A549 (cell line): ENCODE data around the gene INPPL1. TPM values are rescaled to one million over a fixed set of nuclear protein-coding genes. Genes with fewer than 3 reads are reported as not detected.
"Not testable (repeated sequence)": the region's sequence is repeated elsewhere in the genome, so short reads cannot be mapped to it uniquely, and the experiment has no call there.

ENCODE experiments used
- ATAC-seq, 2 experiments: fragments of 200-7000 bp in 1 of 2; fragments of >200 bp in 1 of 2; cut with Nextera tagmentation in 1 of 2; cut with Tn5 transposase in 1 of 2; 3 replicates each; pipeline versions ENCODE4 v1.8.0 to v1.9.1; 2018 to 2020; ENCODE audit warnings: mild to moderate bottlenecking in 1 of 2, moderate library complexity in 1 of 2
- CTCF ChIA-PET: fragments of 300-600 bp; sonication (Branson Sonifier 250); formaldehyde crosslinking; extraction: SDS; loops from one replicate; lab custom pipeline; 2021; ENCODE audit warnings: antibody characterized with exemption, inconsistent platforms; lab: Yijun Ruan, JAX
- POLR2A ChIA-PET: fragments of 350-600 bp; formaldehyde crosslinking; extraction: SDS; loops from one replicate; lab custom pipeline; 2021; ENCODE audit warnings: antibody characterized with exemption, inconsistent platforms; lab: Yijun Ruan, JAX
- DNase-seq, 2 experiments: peaks; one replicate each; pipeline versions ENCODE4 v3.0.0 to v3.0.0-alpha.2; 2011 to 2016; ENCODE audit warnings: low read depth in 1 of 2, low spot score in 1 of 2
- FAIRE-seq: peaks from 2 replicates; lab custom pipeline; 2011; peaks lifted over from hg19 to GRCh38; lab: Jason Lieb, UNC
- H3K27ac ChIP-seq, 2 experiments: fragments of >200 bp; sonication (Bioruptor Twin); formaldehyde crosslinking; 3 replicates each; pipeline ENCODE4 v1.5.1; 2016 to 2017
- H3K4me1 ChIP-seq: fragments of >200 bp; sonication (Bioruptor Twin); formaldehyde crosslinking; 3 replicates; pipeline ENCODE4 v1.6.1; 2016
- H3K4me2 ChIP-seq: fragments of >200 bp; sonication (Bioruptor Twin); formaldehyde crosslinking; 3 replicates; pipeline ENCODE4 v1.6.1; 2016
- H3K4me3 ChIP-seq: fragments of >200 bp; sonication (Bioruptor Twin); formaldehyde crosslinking; 3 replicates; pipeline ENCODE4 v1.5.1; 2016
- H3K9me3 ChIP-seq: fragments of >200 bp; sonication (Bioruptor Twin); formaldehyde crosslinking; 3 replicates; pipeline ENCODE4 v1.6.1; 2016
- CBX2 ChIP-seq: fragments of 200-600 bp; sonication (generic); IDR thresholded peaks from 2 replicates; pipeline ENCODE4 v1.6.1; 2016; ENCODE audit warnings: low read depth, mild to moderate bottlenecking, borderline replicate concordance
- CBX8 ChIP-seq: fragments of 200-600 bp; sonication (generic); IDR thresholded peaks from 2 replicates; pipeline ENCODE4 v1.6.1; 2016
- CEBPB ChIP-seq, 2 experiments: fragments of >200 bp in 1 of 2; sonication (Bioruptor Twin) in 1 of 2; formaldehyde crosslinking in 1 of 2; IDR thresholded peaks; 2 replicates each; pipeline ENCODE4 v1.6.1; 2012 to 2016
- CHD4 ChIP-seq: fragments of 200-600 bp; sonication (generic); IDR thresholded peaks from 2 replicates; pipeline ENCODE4 v1.6.1; 2016; ENCODE audit warnings: antibody characterized with exemption, mild to moderate bottlenecking, borderline replicate concordance
- CTCF ChIP-seq: fragments of >200 bp; sonication (Bioruptor Twin); formaldehyde crosslinking; IDR thresholded peaks from 3 replicates; pipeline ENCODE4 v1.5.1; 2016
- EHF ChIP-seq: fragments of 250-450 bp; sonication (Bioruptor Pico); IDR thresholded peaks from 2 replicates; pipeline ENCODE4 v1.5.0; 2020; ENCODE audit warnings: mild to moderate bottlenecking
- EP300 ChIP-seq, 2 experiments: fragments of >200 bp; sonication (Bioruptor Twin); formaldehyde crosslinking; IDR thresholded peaks; 2 replicates in 1 of 2; 3 replicates in 1 of 2; pipeline ENCODE4 v1.6.1; 2016 to 2017
- FOSB ChIP-seq: fragments of 250-450 bp; sonication (Bioruptor Pico); IDR thresholded peaks from 2 replicates; pipeline ENCODE4 v1.5.0; 2020; ENCODE audit warnings: mild to moderate bottlenecking, moderate library complexity
- GATA3 ChIP-seq: IDR thresholded peaks from 2 replicates; pipeline ENCODE4 v1.6.1; 2012; ENCODE audit warnings: borderline replicate concordance
- HDAC2 ChIP-seq: fragments of 200-600 bp; sonication (generic); IDR thresholded peaks from 2 replicates; pipeline ENCODE4 v1.6.1; 2016
- HEYL ChIP-seq: fragments of 250-450 bp; sonication (Bioruptor Pico); IDR thresholded peaks from 2 replicates; pipeline ENCODE4 v1.8.0; 2021; ENCODE audit warnings: mild to moderate bottlenecking, moderate library complexity
- HOXB13 ChIP-seq: fragments of 250-450 bp; sonication (Bioruptor Pico); IDR thresholded peaks from 2 replicates; pipeline ENCODE4 v1.5.0; 2020; ENCODE audit warnings: low read depth, mild to moderate bottlenecking, moderate library complexity
- JUN ChIP-seq, 2 experiments: fragments of >200 bp; sonication (Bioruptor Twin); formaldehyde crosslinking; IDR thresholded peaks; 2 replicates in 1 of 2; 3 replicates in 1 of 2; pipeline ENCODE4 v1.6.1; 2016 to 2017
- JUNB ChIP-seq: fragments of >200 bp; sonication (Bioruptor Twin); formaldehyde crosslinking; IDR thresholded peaks from 2 replicates; pipeline ENCODE4 v1.6.1; 2016
- KDM5A ChIP-seq: fragments of 200-600 bp; sonication (generic); IDR thresholded peaks from 2 replicates; pipeline ENCODE4 v1.6.1; 2016; ENCODE audit warnings: antibody characterized with exemption, mild to moderate bottlenecking
- NPAS2 ChIP-seq: fragments of 250-450 bp; sonication (Bioruptor Pico); IDR thresholded peaks from 2 replicates; pipeline ENCODE4 v1.8.0; 2022; ENCODE audit warnings: mild to moderate bottlenecking, moderate library complexity, borderline replicate concordance
- PHF8 ChIP-seq: fragments of 200-600 bp; sonication (generic); IDR thresholded peaks from 2 replicates; pipeline ENCODE4 v1.6.1; 2016; ENCODE audit warnings: low read depth, mild to moderate bottlenecking, antibody characterized with exemption, moderate library complexity, borderline replicate concordance
- POLR2AphosphoS2 ChIP-seq: conservative IDR thresholded peaks from 2 replicates; pipeline ENCODE4 v1.6.1; 2012; ENCODE audit warnings: low read length, improper control_type of control experiment, inconsistent platforms
- RCOR1 ChIP-seq: fragments of 150-350 bp; IDR thresholded peaks from 2 replicates; pipeline ENCODE4 v1.6.1; 2014; ENCODE audit warnings: antibody characterized with exemption, low read length, low read depth
- SMC3 ChIP-seq: fragments of >200 bp; sonication (Bioruptor Twin); formaldehyde crosslinking; IDR thresholded peaks from 3 replicates; pipeline ENCODE4 v1.6.1; 2018; ENCODE audit warnings: inconsistent platforms
- TFCP2L1 ChIP-seq: fragments of 250-450 bp; sonication (Bioruptor Pico); IDR thresholded peaks from 2 replicates; pipeline ENCODE4 v1.5.0; 2021; ENCODE audit warnings: mild to moderate bottlenecking
- ZNF302 ChIP-seq: fragments of 250-450 bp; sonication (Bioruptor Pico); IDR thresholded peaks from 2 replicates; pipeline ENCODE4 v1.9.0; 2021; ENCODE audit warnings: inconsistent platforms, mild to moderate bottlenecking, moderate library complexity
- WGBS: methylation state at CpG from one replicate; pipeline ENCODE4 v1.1.6; 2017; ENCODE audit errors: missing lambda C conversion rate; 5-methylcytosine and 5-hydroxymethylcytosine counted together
- polyA plus RNA-seq, 4 experiments: library from polyadenylated mRNA; depleted of rRNA in 3 of 4; stranded (reverse); fragments of >200 nt; fragmentation: RNase III in 1 of 4; extraction: RNeasy Plus Mini Kit Qiagen cat#74134 plus additional on column Dnase treatment in 1 of 4; gene quantifications; 2 replicates in 3 of 4; 3 replicates in 1 of 4; pipeline ENCODE4 v1.2.3, GENCODE V29; 2011 to 2017

The INPPL1 gene
- polyA plus RNA-seq, 2 of the 4 experiments (the other 2 are of a cell fraction) = 67.4 to 103 TPM

GRCh38 chr11:72195518-72196270 is 28.9 kb upstream of the INPPL1 start:
- ChIA-PET CTCF (interaction anchor here (8.9 kb wide), 1 partner anchor 11 kb away, joined by 61 read pairs; no protein-coding TSS in a partner anchor), POLR2A (no interaction called here)
- WGBS = 78% methylated on average over 12 of the region's 12 CpGs

GRCh38 chr11:72201445-72201844 is 23.1 kb upstream of the INPPL1 start:
- DNase-seq, POLR2A ChIA-PET, CTCF ChIA-PET, H3K27ac ChIP-seq, H3K4me1 ChIP-seq, ATAC-seq, H3K4me3 ChIP-seq, H3K4me2 ChIP-seq, H3K9me3 ChIP-seq: not testable (repeated sequence)
- FAIRE-seq = peak; percentile 99
- WGBS = 92% methylated on average over 43 of the region's 43 CpGs

More at GRCh38 chr11:72195518-72196270, 28.9 kb upstream of the INPPL1 start:
- ATAC-seq (no peak), FAIRE-seq (no peak), DNase-seq (no peak)
- H3K4me2 ChIP-seq = no peak overlapping the region
- TF ChIP-seq ZNF302 (CRISPR knock-in tag) = no peak
- TF ChIP-seq CBX2 = no peak
- no peak for TF ChIP-seq HOXB13 (CRISPR knock-in tag)
- TF ChIP-seq TFCP2L1 (CRISPR knock-in tag) = no peak
- TF ChIP-seq SMC3 = no peak
- TF ChIP-seq CTCF = no peak
- no peak for TF ChIP-seq PHF8
- no peak for TF ChIP-seq POLR2AphosphoS2
- H3K27ac ChIP-seq = no peak overlapping the region
- H3K4me1 ChIP-seq = no peaks in the 10 kb centered on the region
- no peaks in the 10 kb centered on the region for H3K9me3 ChIP-seq
- no peak overlapping the region for H3K4me3 ChIP-seq

GRCh38 chr11:72202571-72202970 is 22.0 kb upstream of the INPPL1 start:
- Histone ChIP-seq H3K4me2 (no peak overlapping the region), H3K9me3 (no peaks in the 10 kb centered on the region), H3K4me1 (no peaks in the 10 kb centered on the region), H3K4me3 (no peak overlapping the region), H3K27ac (no peak overlapping the region)
- TF ChIP-seq KDM5A = no peak
- TF ChIP-seq EHF (CRISPR knock-in tag) = no peak
- no peak for TF ChIP-seq SMC3
- TF ChIP-seq HDAC2 = no peak
- no peak for TF ChIP-seq FOSB (CRISPR knock-in tag)
- no peak for TF ChIP-seq JUN (IDR thresholded peaks at IDR 0.05)
- no peak for TF ChIP-seq CHD4
- no peak for TF ChIP-seq CBX8
- TF ChIP-seq HEYL (CRISPR knock-in tag) = no peak
- TF ChIP-seq RCOR1 = no peak
- no peak for TF ChIP-seq GATA3
- no peak for TF ChIP-seq CEBPB (IDR thresholded peaks at IDR 0.05)
- TF ChIP-seq EP300 (IDR thresholded peaks at IDR 0.05) = no peak
- TF ChIP-seq NPAS2 = no peak
- TF ChIP-seq JUNB = no peak
- ChIA-PET POLR2A (no interaction called here), CTCF (interaction anchor here (0.5 to 2.0 kb wide), 2 partner anchors 19 to 35 kb away, joined by 3 to 6 read pairs; no protein-coding TSS in a partner anchor)
- DNase-seq (no peak), FAIRE-seq (no peak), ATAC-seq (no peak)
- WGBS = 92% methylated on average over 6 of the region's 6 CpGs
